HTR-8/SVneo (cell line): ENCODE data around the gene SLC22A31.
"Not testable (repeated sequence)": the region's sequence is repeated elsewhere in the genome, so short reads cannot be mapped to it uniquely, and the experiment has no call there.

Experiments
- DNase-seq: peaks from one replicate; pipeline ENCODE4 v3.0.0; 2011; ENCODE audit warnings: low spot score, mixed read lengths; ENCODE audit not compliant: insufficient read length
- FAIRE-seq: peaks from 2 replicates; lab custom pipeline; 2011; peaks lifted over from hg19 to GRCh38; lab: Jason Lieb, UNC

SLC22A31 gene

GRCh38 chr16:89200124-89200849 is at the start of gene SLC22A31:
SLC22A31 (minus strand) TSS chr16:89200537; CDS start chr16:89200501, 36 bp downstream.
- DNase-seq: no peak
- no peak for FAIRE-seq

GRCh38 chr16:89248196-89248982 is 48.1 kb upstream of the SLC22A31 start:
- FAIRE-seq: no peak
- DNase-seq: no peak

DNA sequence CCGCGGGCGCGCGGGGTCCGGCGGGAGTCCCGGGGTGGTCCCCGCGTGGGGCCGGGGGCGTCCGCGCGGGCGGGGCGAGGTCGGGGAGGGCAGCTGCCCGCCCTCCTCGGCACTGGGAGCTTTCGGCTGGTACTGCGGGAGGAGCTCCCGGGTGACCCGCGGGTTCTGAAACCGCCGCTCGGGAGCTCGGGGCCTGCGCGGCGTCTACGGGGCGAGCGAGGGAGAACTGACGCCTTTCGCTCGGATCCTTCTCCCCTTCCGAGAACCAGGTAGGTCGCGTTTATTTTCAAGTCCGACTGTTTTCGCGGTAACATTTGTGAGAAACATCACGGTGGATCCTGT is 47.4 kb upstream of the SLC22A31 start:
- not testable (repeated sequence) for DNase-seq, FAIRE-seq

- FAIRE-seq (peak; percentile 77), DNase-seq (peak; percentile 82)
These were observed 46.8 kb upstream of the SLC22A31 start for GRCh38 chr16:89246903-89247733.

GRCh38 chr16:89246383-89246902 is 46.1 kb upstream of the SLC22A31 start:
- FAIRE-seq (no peak), DNase-seq (no peak)

DNA sequence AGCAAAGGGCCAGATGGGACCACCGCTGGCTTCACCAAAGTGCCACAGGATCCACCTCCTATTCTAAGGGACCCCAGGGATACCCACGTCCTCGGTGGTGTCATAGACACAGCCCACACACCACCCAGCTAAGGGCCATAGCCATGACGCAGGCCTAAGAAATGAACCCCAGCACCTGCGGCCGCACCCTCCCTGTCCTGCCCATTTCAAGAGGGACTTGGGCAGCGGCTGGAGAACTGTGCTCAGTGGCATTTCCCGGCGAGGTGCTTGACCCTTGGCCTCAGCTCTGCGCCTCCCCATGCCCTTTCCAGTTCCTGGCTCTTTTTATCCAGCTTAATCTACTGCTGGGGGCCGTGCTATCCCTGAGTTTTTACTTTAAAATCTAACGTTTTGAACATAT is 44.4 kb upstream of the SLC22A31 start:
- DNase-seq (no peak), FAIRE-seq (no peak)

DNA sequence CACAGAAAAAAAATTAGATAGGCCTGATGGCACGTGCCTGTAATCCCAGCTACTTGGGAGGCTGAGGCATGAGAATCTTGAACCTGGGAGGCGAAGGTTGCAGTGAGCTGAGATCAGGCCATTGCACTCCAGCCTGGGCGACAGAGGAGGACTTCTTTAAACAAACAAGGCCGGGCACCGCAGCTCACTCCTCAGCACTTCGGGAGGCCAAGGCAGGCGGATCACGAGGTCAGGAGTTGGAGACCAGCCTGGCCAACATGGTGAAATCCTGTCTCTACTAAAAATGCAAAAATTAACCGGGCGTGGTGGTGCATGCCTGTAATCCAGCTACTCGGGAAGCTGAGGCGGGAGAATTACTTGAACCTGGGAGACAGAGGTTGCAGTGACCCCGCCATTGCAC is 43.9 kb upstream of the SLC22A31 start:
- FAIRE-seq: not testable (repeated sequence)

GRCh38 chr16:89243664-89244063 is 43.3 kb upstream of the SLC22A31 start:
- DNase-seq (no peak), FAIRE-seq (no peak)

More for the DNA sequence above, 43.9 kb upstream of the SLC22A31 start:
- DNase-seq: not testable (repeated sequence)

DNA sequence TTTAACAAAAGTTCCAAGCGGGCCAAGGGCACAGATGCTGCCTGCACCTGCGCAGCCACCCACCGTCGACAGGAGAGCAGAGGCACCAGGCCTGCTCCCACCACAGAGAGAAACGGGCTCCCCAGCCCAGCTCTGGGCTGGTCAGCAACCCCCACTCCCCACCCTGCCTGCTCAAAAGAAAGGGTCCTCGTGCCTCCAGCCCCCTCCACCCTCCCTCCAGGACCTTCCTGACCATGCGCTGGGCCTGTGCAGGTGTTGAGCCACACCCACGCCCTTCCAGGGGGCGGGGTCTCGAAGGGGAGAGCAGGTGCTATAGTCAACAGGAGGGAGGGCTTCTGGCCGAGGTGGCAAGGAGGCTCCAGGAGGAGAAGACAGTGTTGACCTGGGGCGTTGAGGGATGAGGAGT is 42.5 kb upstream of the SLC22A31 start:
- FAIRE-seq: no peak
- DNase-seq: no peak

GRCh38 chr16:89241187-89242007 is 41.1 kb upstream of the SLC22A31 start:
- no peak for FAIRE-seq

DNA sequence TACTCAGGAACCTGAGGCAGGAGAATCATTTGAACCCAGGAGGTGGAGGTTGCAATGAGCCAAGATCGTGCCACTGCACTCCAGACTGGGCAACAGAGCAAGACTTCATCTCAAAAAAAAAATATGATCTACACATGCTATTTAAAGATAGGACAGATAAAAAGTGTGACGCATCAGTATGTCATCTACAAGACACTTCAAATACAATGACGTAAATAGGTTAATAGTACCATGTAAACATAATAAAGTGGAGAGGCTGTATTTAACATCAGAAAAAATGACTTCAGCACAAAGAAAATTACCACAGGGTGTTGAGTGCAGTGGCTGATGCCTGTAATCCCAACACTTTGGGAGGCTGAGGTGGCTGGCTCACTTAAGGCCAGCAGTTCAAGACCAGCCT is 37.4 kb upstream of the SLC22A31 start:
- FAIRE-seq (no peak), DNase-seq (no peak)

More at GRCh38 chr16:89241187-89242007, 41.1 kb upstream of the SLC22A31 start:
- peak; percentile 68 for DNase-seq

- FAIRE-seq (no peak), DNase-seq (no peak)
These were observed 33.5 kb upstream of the SLC22A31 start for GRCh38 chr16:89233678-89234490.

DNA sequence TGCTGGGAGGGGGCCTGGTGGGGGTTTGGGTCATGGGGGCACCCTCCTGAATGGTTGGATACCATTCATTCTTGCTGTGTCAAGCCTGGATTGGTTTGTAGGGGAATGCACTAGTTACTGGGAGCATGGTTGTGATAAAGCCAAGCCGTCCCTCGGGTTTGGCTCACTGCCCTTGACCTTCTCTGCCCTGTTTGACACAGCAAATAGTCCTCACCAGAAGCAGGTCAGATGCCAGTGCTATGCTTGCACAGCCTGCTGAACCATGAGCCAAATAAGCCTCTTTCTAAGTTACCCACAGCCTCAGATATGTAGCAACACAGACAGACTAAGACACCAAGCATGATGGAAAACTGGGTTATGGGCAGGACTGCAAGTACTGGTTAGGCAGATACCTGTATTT is 31.8 kb upstream of the SLC22A31 start:
- DNase-seq: no peak
- FAIRE-seq: no peak

DNA sequence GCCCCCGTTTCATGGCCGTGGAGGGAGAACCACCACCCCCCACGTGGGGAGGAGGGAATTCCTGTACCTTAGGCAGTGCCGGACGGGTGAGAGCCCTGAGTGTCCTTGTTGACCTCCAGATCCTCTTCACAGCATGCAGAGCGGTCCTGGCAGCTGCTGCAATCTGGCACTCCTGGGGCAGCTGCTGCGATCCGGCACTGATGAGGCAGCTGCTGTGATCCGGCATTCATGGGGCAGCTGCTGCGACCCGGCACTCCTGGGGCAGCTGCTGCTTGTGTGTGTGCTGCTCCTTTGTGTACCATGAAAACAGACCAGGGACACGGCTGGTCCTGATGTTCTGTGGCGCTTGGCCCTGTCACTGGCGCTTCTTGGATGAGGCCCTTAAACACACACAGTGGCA is 29.9 kb upstream of the SLC22A31 start:
- no peak for FAIRE-seq

DNA sequence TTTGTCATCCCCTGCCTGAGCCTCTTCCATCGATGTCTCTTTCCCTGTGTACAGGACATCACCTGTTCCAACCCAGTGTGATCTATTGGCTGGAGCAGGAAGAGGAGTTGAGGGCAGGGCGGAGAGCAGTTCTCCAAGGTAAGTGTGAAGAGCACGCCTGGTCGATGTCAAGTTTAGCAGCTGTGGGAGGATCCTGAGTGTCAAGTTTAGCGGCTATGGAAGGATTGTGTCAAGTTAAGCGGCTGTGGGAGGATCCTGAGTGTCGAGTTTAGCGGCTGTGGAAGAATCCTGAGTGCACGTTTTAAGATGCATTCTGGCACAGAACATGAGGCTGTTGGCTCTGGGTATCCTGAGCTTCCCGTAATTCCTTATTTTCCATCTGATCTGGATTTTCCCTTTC is 24.3 kb upstream of the SLC22A31 start:
- no peak for DNase-seq
- FAIRE-seq: no peak

More for the DNA sequence above, 29.9 kb upstream of the SLC22A31 start:
- DNase-seq: no peak

- DNase-seq (no peak), FAIRE-seq (no peak)
These were observed 22.6 kb upstream of the SLC22A31 start for GRCh38 chr16:89222931-89223330.

DNA sequence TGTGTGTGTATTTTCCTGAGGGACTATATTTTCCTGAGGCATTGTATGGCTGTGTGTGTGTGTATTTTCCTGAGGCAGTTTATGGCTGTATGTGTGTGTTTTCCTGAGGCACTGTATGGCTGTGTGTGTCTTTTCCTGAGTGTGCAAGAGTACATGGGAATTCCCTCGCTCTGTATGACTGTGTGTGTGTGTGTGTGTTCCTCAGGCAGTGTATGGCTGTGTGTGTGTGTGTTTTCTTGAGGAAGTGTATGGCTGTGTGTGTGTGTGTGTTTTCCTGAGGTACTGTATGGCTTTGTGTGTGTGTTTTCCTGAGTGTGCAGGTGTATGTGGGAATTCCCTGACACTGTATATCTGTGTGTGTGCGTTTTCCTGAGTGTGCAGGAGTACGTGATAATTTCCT is 21.3 kb upstream of the SLC22A31 start:
- no peak for DNase-seq
- no peak for FAIRE-seq

DNA sequence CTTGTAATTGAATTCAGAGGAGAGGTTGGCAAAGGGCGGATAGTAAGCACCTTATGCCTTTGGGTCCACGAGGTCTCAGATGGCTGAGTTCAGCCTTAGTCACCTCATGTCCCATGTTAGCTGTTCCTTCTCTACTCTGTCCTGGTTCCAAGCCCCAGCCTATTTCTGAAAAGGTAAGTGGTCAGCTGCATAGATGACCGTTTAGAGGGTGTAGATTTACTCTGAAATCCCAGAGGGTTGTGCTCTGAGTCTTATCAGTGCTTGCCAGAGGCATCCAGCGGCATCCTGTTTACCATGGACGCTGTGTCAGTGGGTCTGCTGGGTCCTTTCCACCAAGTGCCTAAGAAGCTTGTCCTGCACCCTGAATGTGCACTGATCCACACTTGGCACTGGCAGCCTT is 19.0 kb upstream of the SLC22A31 start:
- FAIRE-seq (no peak), DNase-seq (no peak)
